ENCODE results near the gene CCNK.

GRCh38 chr14:99522025-99522401, 40.8 kb downstream of the CCNK start:
- TF ChIP-seq CTCF (IDR thresholded peaks at IDR 0.05; ENCODE audit: insufficient read depth, low read length, poor library complexity, severe bottlenecking) (no peak), EZH2phosphoT487 (conservative IDR thresholded peaks at IDR 0.05; ENCODE audit: low read length) (no peak)

Measured in SU-DHL-6 (cell line).